T-helper 17 cell (primary cell): ENCODE results near the gene CELSR3. TPM values are rescaled to one million over a fixed set of nuclear protein-coding genes. Genes with fewer than 3 reads are reported as not detected.

Experiments
- ATAC-seq: fragments of 150-1000 bp; cut with Tn5 transposase; 2 replicates; pipeline ENCODE4 v1.10.0; 2021; ENCODE audit warnings: mild to moderate bottlenecking, moderate library complexity
- DNase-seq, 3 donors: peaks; one replicate each; pipeline versions ENCODE4 v3.0.0 to v3.0.0-alpha.2; 2020 to 2021
- H3K9me3 ChIP-seq: one replicate; pipeline ENCODE4 v1.7.0; 2013; ENCODE audit warnings: low read length, mild to moderate bottlenecking; ENCODE audit not compliant: control insufficient read depth, poor library complexity, severe bottlenecking
- H3K27ac Mint-ChIP-seq: one replicate; pipeline ENCODE4 v1.8.0; 2022; ENCODE audit warnings: mild to moderate bottlenecking, moderate library complexity, mixed read lengths
- H3K27me3 Mint-ChIP-seq: one replicate; pipeline ENCODE4 v1.8.0; 2022; ENCODE audit warnings: mixed read lengths
- H3K36me3 Mint-ChIP-seq: one replicate; pipeline ENCODE4 v1.8.0; 2022; ENCODE audit warnings: low read depth, mixed read lengths
- H3K4me1 Mint-ChIP-seq: one replicate; pipeline ENCODE4 v1.8.0; 2022; ENCODE audit warnings: mild to moderate bottlenecking, mixed read lengths
- H3K4me3 Mint-ChIP-seq: one replicate; pipeline ENCODE4 v1.8.0; 2022; ENCODE audit warnings: mild to moderate bottlenecking, moderate library complexity, mixed read lengths
- total RNA-seq, 4 donors: library from RNA in 2 of 4; stranded (reverse) in 2 of 4; gene quantifications; one replicate each; pipeline ENCODE4 v1.2.3 and lab custom pipeline; 2022 to 2026

Gene CELSR3
- total RNA-seq, 2 donors from 2014 or later, result 6.0 to 6.9 TPM

DNA sequence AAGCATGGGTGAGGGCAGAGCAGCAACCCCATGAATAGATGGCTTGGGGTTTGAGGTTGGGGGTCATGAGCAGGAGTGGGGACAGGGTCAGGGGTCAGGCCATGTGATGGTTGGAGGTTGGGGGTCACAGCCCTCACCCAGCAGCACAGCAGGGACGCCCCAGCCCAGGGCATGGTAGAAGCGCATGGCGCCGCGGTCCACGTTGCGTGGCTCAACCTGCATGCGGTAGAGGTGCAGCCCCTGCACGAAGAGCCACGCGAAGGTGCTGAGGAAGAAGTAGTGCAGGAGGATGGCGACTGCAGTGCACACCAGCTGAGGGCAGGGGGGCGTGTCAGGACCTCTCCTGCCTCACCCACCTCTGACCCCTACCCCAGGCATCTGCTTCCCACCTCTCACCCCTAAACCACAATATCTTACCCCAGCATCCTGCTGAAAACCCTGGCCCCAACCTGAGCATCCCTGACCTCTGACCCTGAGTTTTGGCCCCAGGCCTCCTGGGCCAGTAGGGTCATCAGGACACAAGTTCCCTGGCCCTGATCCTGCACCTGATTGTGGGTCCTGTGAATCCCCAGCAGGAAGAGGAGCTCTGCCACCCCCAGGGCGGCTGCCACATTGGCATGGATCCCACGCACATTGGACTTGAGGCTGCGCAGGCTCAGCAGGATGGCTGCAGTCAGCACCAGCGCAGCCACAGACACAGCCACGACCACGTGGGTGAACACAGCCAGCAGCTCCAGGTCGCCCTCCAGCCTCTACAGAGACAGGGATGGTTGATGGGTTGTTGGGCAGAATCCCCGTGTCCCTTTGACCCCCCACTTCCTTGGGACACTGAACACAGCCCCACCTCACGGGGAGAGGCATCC, 17.6 kb downstream of the CELSR3 start:
- no peak for ATAC-seq

GRCh38 chr3:48642605-48643004, 20.1 kb downstream of the CELSR3 start:
- Mint-ChIP-seq H3K4me3 (no peak overlapping the region), H3K36me3 (peaks cover 5% of the 10 kb centered on the region), H3K27me3 (peaks cover 5% of the 10 kb centered on the region), H3K27ac (no peak overlapping the region), H3K4me1 (peaks cover 2% of the 10 kb centered on the region)
- ATAC-seq (no peak), DNase-seq (no peak)
- no peaks in the 10 kb centered on the region for H3K9me3 ChIP-seq

More for the DNA sequence above, 17.6 kb downstream of the CELSR3 start:
- Mint-ChIP-seq H3K4me1 (peaks cover 4% of the 10 kb centered on the region), H3K36me3 (peaks cover 5% of the 10 kb centered on the region), H3K4me3 (no peak overlapping the region), H3K27ac (peak overlapping the region; percentile 37), H3K27me3 (no peaks in the 10 kb centered on the region)
- H3K9me3 ChIP-seq, result no peaks in the 10 kb centered on the region
- no peak for DNase-seq

DNA sequence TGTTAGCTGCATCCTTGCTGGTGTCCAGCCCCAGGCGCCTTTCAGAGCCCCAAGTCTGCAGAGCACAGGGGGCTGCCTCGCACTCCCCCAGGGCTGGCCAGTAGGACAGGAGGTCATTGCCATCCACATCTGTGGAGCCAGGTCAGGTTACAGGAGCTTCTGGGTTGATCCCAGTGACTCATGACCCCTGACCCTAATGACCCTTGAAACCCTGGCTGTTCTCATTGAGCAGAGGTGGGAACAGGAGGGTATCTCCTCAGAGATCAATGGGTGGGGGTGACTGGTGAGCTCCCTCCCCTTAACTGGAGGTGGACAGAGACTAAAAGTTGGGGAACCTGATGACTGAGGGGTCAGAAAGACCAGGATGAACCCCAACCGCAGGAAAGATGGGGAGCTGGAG, 21.3 kb downstream of the CELSR3 start:
- H3K4me3 Mint-ChIP-seq, result no peak overlapping the region
- H3K36me3 Mint-ChIP-seq, result peaks cover 5% of the 10 kb centered on the region
- H3K27me3 Mint-ChIP-seq, result peaks cover 5% of the 10 kb centered on the region
- H3K4me1 Mint-ChIP-seq, result peaks cover 2% of the 10 kb centered on the region
- H3K9me3 ChIP-seq, result no peaks in the 10 kb centered on the region
- ATAC-seq (no peak), DNase-seq (no peak)
- no peak overlapping the region for H3K27ac Mint-ChIP-seq

DNA sequence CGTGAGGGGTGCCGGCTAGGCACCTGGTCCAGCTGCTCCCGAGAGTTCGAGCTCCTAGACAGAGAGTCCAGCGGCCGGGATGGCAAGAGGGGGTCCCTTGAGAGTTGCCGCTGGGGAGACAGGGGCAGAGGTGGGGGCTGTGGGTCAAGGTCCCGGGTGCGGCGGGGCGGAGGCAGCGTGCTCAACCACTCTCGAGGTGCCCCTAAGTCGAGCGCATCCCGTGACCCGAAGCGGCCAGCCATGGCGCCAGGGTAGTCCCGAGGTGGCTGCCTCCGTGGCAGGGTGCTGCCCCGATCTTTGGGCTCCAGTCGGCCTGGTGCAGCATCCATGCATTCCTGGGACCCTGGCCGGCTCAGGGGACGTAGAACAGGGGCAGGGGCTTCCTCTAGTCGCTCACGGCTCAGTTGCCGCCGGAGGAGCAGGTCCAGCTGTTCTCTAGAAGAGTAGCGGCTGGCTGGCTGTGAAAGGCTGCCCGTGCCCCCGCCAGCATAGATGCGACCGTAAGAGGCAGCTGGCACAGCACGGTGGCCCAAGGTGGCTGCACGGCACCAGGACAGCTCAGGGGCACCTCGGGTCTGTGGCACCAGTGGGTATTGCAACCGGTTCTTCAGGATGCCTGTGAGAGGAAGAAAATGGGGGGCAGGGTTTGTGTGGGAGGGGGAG, 22.6 kb downstream of the CELSR3 start:
- DNase-seq (no peak), ATAC-seq (no peak)
- no peak overlapping the region for H3K4me3 Mint-ChIP-seq
- H3K36me3 Mint-ChIP-seq, result peaks cover 5% of the 10 kb centered on the region
- H3K4me1 Mint-ChIP-seq, result peaks cover 3% of the 10 kb centered on the region
- H3K9me3 ChIP-seq, result no peaks in the 10 kb centered on the region
- H3K27ac Mint-ChIP-seq, result no peak overlapping the region
- peaks cover 5% of the 10 kb centered on the region for H3K27me3 Mint-ChIP-seq

GRCh38 chr3:48637305-48637704, 25.4 kb downstream of the CELSR3 start:
- peaks cover 5% of the 10 kb centered on the region for H3K27me3 Mint-ChIP-seq
- ATAC-seq (no peak), DNase-seq (no peak)
- H3K9me3 ChIP-seq, result no peaks in the 10 kb centered on the region
- H3K36me3 Mint-ChIP-seq, result no peaks in the 10 kb centered on the region
- peaks cover 12% of the 10 kb centered on the region for H3K4me1 Mint-ChIP-seq
- H3K4me3 Mint-ChIP-seq, result peak overlapping the region; percentile 33
- H3K27ac Mint-ChIP-seq, result peak overlapping the region; percentile 80

- peaks cover 12% of the 10 kb centered on the region for H3K4me1 Mint-ChIP-seq
- H3K36me3 Mint-ChIP-seq, result no peaks in the 10 kb centered on the region
- H3K27ac Mint-ChIP-seq, result peak overlapping the region; percentile 80
- peak overlapping the region; percentile 90 for H3K4me3 Mint-ChIP-seq
- no peaks in the 10 kb centered on the region for H3K9me3 ChIP-seq
- ATAC-seq (no peak), DNase-seq (no peak)
- peaks cover 5% of the 10 kb centered on the region for H3K27me3 Mint-ChIP-seq
Measured at GRCh38 chr3:48636149-48636655, 26.5 kb downstream of the CELSR3 start.

DNA sequence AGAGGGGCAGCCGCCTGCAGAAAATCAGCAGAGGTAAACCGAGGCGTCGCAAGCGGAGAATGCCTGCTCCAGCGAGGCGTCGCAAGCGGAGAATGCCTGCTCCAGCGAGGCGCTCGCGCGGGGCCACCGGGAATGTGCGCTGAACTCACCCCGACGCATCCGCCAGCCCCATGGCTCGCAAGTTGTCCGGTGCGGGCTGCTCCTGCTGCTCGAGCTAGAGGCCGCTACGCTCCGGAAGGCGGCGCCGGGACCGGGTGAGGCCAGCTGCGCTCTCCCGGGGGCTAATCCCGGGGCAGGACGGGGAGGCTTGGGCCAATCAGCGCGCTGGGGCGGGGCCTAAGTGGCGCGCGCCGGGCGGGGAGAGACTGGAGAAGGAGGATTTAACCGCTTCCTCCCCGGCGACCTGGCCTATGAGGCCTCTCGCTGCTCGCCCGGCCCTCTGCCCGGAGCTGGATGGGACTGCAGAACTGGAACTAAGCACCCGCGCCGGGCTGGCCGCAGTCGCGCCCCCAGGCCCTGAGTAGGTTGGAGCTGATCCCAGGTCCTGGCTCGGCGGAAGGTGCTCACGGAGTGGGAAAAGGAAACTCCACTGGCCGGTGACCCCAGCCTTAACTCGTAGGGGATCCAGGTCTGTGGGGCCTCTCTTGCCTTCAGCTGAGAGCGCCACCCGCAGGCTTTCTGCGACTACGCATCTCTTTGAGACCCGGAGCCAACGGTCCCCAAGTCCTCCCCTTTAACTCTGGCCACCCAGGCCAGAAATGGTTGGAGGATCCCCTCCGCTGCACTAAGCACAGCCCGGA, 27.3 kb downstream of the CELSR3 start, which contains the start of gene SLC26A6:
TSS of gene SLC26A6 (minus strand) at position 240 of the 800 bp plus-strand sequence. CDS start at position 172, 68 bp downstream.
- Mint-ChIP-seq H3K27ac (peak within 1 kb of the TSS; percentile 27), H3K27me3 (peaks cover 5% of the 10 kb centered on the region)

GRCh38 chr3:48634661-48635221, 27.9 kb downstream of the CELSR3 start:
- Mint-ChIP-seq H3K36me3 (no peaks in the 10 kb centered on the region), H3K27me3 (peaks cover 5% of the 10 kb centered on the region), H3K27ac (peak overlapping the region; percentile 27), H3K4me3 (peak overlapping the region; percentile 90), H3K4me1 (peaks cover 12% of the 10 kb centered on the region)
- peak in 2 of 3 donors; percentile 31 to 40 for DNase-seq
- no peaks in the 10 kb centered on the region for H3K9me3 ChIP-seq
- peak; percentile 32 for ATAC-seq

More for the DNA sequence above, 27.3 kb downstream of the CELSR3 start, which contains the start of gene SLC26A6:
- H3K4me1 Mint-ChIP-seq, result peaks cover 12% of the 10 kb centered on the region
- H3K9me3 ChIP-seq, result no peaks in the 10 kb centered on the region
- no peaks in the 10 kb centered on the region for H3K36me3 Mint-ChIP-seq
- peak within 1 kb of the TSS; percentile 90 for H3K4me3 Mint-ChIP-seq
- ATAC-seq (peak; percentile 99), DNase-seq (peak; percentile 83 to 91 (median 89))

DNA sequence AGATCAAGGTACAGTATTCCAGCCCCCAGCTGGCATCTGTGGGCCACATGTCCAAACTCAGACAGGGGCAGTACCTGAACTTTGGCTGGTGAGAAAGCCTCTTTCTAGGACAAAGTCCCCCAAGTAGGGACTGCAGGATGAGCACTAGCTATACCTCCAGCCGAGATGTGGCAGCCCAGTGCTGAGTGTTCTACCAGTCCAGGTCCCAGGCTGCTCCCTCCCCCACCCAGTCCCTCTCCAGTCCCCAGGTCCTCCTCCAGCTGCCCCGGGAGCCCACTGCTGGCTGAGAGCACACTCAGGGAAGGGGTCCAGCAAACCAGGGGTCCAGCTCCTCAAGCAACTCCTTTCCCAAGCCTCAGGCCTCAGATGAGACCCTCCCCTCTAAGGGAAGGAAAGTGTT, 28.9 kb downstream of the CELSR3 start:
- no peaks in the 10 kb centered on the region for H3K36me3 Mint-ChIP-seq
- DNase-seq (no peak), ATAC-seq (no peak)
- peaks cover 12% of the 10 kb centered on the region for H3K4me1 Mint-ChIP-seq
- H3K27ac Mint-ChIP-seq, result no peak overlapping the region
- peak overlapping the region; percentile 90 for H3K4me3 Mint-ChIP-seq
- no peaks in the 10 kb centered on the region for H3K27me3 Mint-ChIP-seq
- H3K9me3 ChIP-seq, result no peaks in the 10 kb centered on the region

DNA sequence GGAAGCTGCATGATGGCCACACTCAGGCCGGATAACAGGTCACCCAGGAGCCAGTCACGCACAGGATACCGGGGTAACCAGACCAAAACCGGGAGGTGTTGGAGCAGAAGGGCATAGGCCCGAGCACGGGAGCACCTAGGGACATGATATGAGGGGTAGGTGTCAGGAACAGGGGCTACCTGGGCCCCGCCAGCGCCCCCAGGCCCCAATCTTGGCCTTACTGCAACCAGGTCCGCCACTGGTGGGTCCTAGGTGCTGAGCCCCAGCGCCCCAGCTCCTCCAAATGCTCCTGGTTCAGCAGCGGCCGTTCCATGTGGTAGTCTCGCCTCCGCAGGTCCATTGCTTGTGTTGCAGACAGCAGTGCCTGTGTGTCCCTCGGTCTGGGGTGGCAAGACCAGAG, 29.4 kb downstream of the CELSR3 start:
- Mint-ChIP-seq H3K27me3 (no peaks in the 10 kb centered on the region), H3K4me1 (peaks cover 12% of the 10 kb centered on the region), H3K36me3 (no peaks in the 10 kb centered on the region), H3K4me3 (no peak overlapping the region), H3K27ac (no peak overlapping the region)
- ATAC-seq (no peak), DNase-seq (no peak)
- H3K9me3 ChIP-seq, result no peaks in the 10 kb centered on the region

GRCh38 chr3:48631516-48632448, 30.9 kb downstream of the CELSR3 start:
- DNase-seq, result no peak

DNA sequence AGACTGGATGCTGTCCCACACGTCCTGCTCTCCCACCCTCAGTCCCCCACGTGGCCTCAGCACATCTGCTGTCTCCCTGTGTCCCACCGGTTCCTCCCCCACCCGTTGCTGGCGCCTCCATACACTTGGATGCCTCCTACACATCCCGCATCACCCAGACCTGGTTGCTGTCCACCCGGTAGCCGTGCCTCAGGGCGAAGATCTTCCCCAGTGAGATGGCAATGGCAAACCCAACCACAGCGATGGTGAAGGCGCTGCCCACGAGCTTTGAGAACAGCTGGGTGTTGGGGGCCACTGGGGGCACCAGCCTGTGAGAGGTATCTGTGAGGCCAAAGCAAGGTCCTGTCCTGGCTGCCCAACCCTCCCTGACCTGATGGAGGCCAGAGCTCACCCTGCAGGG, 31.9 kb downstream of the CELSR3 start:
- ATAC-seq (no peak), DNase-seq (no peak)
- H3K27me3 Mint-ChIP-seq, result no peaks in the 10 kb centered on the region
- no peak overlapping the region for H3K4me3 Mint-ChIP-seq
- no peaks in the 10 kb centered on the region for H3K9me3 ChIP-seq
- no peaks in the 10 kb centered on the region for H3K36me3 Mint-ChIP-seq
- H3K27ac Mint-ChIP-seq, result no peak overlapping the region
- peaks cover 10% of the 10 kb centered on the region for H3K4me1 Mint-ChIP-seq

More at GRCh38 chr3:48631516-48632448, 30.9 kb downstream of the CELSR3 start:
- no peaks in the 10 kb centered on the region for H3K27me3 Mint-ChIP-seq
- no peaks in the 10 kb centered on the region for H3K36me3 Mint-ChIP-seq
- H3K27ac Mint-ChIP-seq, result no peak overlapping the region
- H3K9me3 ChIP-seq, result no peaks in the 10 kb centered on the region
- peaks cover 12% of the 10 kb centered on the region for H3K4me1 Mint-ChIP-seq
- no peak for ATAC-seq
- no peak overlapping the region for H3K4me3 Mint-ChIP-seq
